ENCODE results near the gene PDE7B. TPM values are rescaled to one million over a fixed set of nuclear protein-coding genes. Genes with fewer than 3 reads are reported as not detected.

Gene PDE7B
- total and polyA plus RNA-seq, 5 experiments from 2014 or later, result 0.12 to 0.49 (median 0.39) TPM

DNA sequence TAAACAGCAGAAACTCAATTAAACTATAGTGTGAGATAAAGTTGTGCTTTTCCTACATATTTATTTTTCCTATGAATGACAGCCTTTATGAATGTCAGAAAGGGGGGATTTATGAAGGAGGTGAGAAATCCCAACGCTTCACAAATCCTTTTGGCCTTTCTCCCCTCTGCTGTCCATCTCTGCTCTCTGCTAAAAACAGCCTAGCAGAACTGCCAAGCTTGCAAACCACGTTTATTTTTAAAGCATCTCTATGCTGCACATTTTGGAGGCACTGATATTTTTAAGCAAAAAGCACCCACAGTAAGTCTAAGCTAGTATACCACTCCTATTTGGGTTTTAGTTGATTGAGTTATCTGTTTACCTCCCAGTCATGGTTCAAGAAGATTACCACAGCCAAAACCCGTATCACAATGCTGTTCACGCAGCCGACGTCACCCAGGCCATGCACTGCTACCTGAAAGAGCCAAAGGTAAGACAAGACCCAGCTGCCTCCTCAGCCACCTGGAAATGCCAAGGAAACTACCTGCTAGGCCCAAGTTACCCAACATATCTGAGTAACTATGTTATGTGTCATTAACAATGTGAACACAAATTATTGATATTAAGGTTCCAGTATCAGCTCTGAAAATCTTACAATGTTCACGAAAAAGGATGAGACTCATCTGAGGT, 302.3 kb downstream of the PDE7B start:
- ATAC-seq (no peak), DNase-seq (no peak)
- peaks cover 0 to 3% (median 0%) of the 10 kb centered on the region in 9 donors for H3K9me3 Mint-ChIP-seq
- H3K4me1 Mint-ChIP-seq, result no peaks in the 10 kb centered on the region
- no peaks in the 10 kb centered on the region for H3K36me3 Mint-ChIP-seq
- peak overlapping the region in 1 of 10 donors; percentile 31 for H3K4me3 Mint-ChIP-seq
- POLR2A ChIA-PET, result no interaction called here
- no peak overlapping the region for H3K27ac Mint-ChIP-seq
- no peaks in the 10 kb centered on the region for H3K27me3 Mint-ChIP-seq

DNA sequence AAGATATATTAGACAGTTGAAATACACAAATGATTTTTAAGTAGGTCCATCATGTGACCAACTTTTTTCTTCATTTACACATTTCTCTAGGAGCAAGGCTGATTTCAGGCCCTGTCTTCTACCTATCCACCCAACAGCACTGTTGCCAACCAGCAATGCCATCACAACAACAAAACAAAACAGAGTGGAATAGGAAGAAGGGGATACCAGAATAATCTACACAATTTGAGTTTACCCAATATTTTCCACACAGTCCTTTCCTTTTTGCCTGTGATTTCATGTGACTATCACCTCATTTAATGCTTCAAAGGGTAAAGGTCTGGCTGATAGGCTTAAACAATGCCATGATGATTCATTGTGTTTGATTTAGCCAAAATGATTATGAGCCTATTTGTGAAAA, 303.7 kb downstream of the PDE7B start:
- Mint-ChIP-seq H3K27me3 (no peaks in the 10 kb centered on the region), H3K4me3 (no peak overlapping the region), H3K4me1 (no peaks in the 10 kb centered on the region), H3K36me3 (no peaks in the 10 kb centered on the region), H3K27ac (no peak overlapping the region), H3K9me3 (peaks cover 0 to 3% (median 0%) of the 10 kb centered on the region in 9 donors)
- DNase-seq, result no peak
- ATAC-seq, result no peak
- POLR2A ChIA-PET, result interaction anchor here (0.6 kb wide), 1 partner anchor 183 kb away, joined by 3 read pairs; no protein-coding TSS in a partner anchor

DNA sequence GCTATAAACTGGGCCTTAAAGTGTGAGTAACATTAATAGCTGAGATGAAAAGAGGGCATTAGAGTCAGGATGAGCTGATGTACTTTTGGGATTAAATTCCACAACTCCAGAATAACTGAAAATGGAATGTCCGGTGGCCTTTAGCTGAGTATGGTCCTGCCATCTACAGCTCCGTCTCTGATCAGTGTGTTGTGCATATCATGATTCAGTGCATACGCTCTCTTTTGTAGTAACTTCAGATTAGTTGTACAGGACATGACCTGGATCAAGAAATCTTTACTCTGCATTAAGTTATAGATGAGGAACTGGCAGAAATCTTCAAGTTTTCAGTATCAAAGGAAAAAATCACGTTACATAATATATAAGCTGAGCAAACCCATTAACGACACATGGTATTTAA, 306.2 kb downstream of the PDE7B start:
- POLR2A ChIA-PET, result no interaction called here
- H3K27me3 Mint-ChIP-seq, result no peaks in the 10 kb centered on the region
- DNase-seq, result no peak
- H3K9me3 Mint-ChIP-seq, result peaks cover 0 to 4% (median 0%) of the 10 kb centered on the region in 9 donors
- H3K4me1 Mint-ChIP-seq, result no peaks in the 10 kb centered on the region
- no peak overlapping the region for H3K27ac Mint-ChIP-seq
- no peak overlapping the region for H3K4me3 Mint-ChIP-seq
- ATAC-seq, result no peak
- H3K36me3 Mint-ChIP-seq, result no peaks in the 10 kb centered on the region

DNA sequence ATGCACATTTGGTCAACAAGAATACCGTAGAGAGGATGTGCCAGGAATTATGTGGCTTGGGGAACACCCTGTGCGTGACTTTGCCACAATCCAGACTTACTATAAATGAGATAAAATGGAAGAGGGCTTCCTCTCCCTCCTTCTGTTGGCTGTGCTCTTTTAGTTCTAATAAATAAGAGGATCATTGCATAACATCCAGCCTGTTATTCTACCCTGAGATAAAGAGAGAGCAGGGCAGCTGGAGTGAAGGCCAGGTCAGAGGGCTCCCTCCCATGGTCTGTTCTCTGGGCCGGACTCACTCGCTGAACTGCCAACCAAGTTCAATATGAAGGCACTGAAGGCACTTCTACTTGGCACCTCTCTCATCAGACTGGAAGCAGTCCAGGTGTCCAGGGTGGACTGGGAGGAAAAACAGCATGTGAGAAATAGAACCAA, 306.9 kb downstream of the PDE7B start:
- ATAC-seq (no peak), DNase-seq (no peak)
- POLR2A ChIA-PET, result no interaction called here
- H3K4me3 Mint-ChIP-seq, result no peak overlapping the region
- H3K27me3 Mint-ChIP-seq, result no peaks in the 10 kb centered on the region
- H3K9me3 Mint-ChIP-seq, result peaks cover 0 to 4% (median 0%) of the 10 kb centered on the region in 9 donors
- H3K36me3 Mint-ChIP-seq, result no peaks in the 10 kb centered on the region
- H3K4me1 Mint-ChIP-seq, result no peaks in the 10 kb centered on the region
- H3K27ac Mint-ChIP-seq, result no peak overlapping the region

DNA sequence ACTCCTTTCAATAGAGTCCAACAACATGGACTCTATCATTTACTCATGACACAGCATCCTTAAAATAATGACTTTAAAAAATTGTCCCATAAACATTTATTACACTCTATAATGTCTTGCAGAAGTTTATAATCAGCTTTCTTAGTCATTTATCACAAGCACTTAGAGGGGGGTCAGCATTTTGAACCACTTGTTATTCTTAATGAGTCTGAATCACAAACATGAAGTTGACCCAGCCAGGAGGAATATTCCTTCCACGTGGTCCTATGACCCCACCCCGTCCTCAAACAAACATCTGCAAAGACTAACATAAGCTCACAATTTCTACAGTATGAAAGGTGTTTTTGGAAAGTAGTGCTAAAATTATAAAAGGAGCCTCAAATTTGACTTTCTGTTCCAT, 307.5 kb downstream of the PDE7B start:
- ATAC-seq (no peak), DNase-seq (no peak)
- Mint-ChIP-seq H3K4me3 (no peak overlapping the region), H3K27ac (no peak overlapping the region), H3K27me3 (no peaks in the 10 kb centered on the region), H3K4me1 (no peaks in the 10 kb centered on the region), H3K9me3 (peaks cover 0 to 8% (median 0%) of the 10 kb centered on the region in 9 donors), H3K36me3 (no peaks in the 10 kb centered on the region)
- POLR2A ChIA-PET, result no interaction called here

DNA sequence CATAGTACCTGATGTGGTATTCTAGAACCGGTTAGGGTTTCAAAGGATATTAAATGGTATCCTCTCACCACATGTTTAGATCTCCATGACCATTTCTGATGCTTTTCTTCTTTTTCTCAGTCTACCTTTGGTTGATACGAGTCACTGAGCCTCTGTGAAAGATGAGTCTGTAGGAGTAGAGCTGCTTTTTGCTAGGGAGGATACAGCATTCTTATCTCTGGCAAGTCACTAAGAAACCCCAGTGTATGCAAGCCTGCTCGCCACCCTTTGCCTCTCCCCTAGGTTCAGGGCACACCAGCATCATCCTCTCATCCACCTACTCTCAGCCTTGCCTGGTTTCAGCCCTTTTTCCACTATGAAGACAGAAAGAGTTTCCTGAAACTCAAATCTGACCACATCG, 308.7 kb downstream of the PDE7B start:
- Mint-ChIP-seq H3K4me3 (no peak overlapping the region), H3K9me3 (peaks cover 0 to 8% (median 0%) of the 10 kb centered on the region in 9 donors), H3K36me3 (no peaks in the 10 kb centered on the region), H3K27ac (no peak overlapping the region), H3K4me1 (no peaks in the 10 kb centered on the region), H3K27me3 (no peaks in the 10 kb centered on the region)
- POLR2A ChIA-PET, result no interaction called here
- ATAC-seq, result no peak
- no peak for DNase-seq

DNA sequence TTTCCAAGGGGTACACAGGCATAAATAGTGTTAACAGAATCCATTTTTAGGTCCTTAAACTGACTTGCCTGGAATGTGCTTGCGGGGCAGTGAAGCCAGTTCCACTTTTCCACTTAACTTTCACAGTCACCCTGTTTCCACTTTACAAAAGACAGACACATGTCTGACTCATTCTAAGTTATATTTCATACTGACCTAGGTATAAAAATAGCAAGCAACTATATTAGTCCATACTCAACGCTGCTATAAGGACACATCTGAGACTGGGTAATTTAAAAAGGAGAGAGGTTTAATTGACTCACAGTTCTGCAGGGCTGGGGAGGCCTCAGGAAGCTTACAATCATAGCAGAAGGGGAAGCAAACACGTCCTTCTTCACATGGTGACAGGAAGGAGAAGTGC, 310.4 kb downstream of the PDE7B start:
- peaks cover 0 to 2% (median 0%) of the 10 kb centered on the region in 5 donors for H3K27me3 Mint-ChIP-seq
- H3K4me1 Mint-ChIP-seq, result no peaks in the 10 kb centered on the region
- peaks cover 0 to 7% (median 3%) of the 10 kb centered on the region in 3 donors for H3K36me3 Mint-ChIP-seq
- H3K27ac Mint-ChIP-seq, result no peak overlapping the region
- H3K9me3 Mint-ChIP-seq, result peaks cover 0 to 14% (median 3%) of the 10 kb centered on the region in 9 donors
- H3K4me3 Mint-ChIP-seq, result no peak overlapping the region
- ATAC-seq (no peak), DNase-seq (no peak)
- POLR2A ChIA-PET, result no interaction called here

DNA sequence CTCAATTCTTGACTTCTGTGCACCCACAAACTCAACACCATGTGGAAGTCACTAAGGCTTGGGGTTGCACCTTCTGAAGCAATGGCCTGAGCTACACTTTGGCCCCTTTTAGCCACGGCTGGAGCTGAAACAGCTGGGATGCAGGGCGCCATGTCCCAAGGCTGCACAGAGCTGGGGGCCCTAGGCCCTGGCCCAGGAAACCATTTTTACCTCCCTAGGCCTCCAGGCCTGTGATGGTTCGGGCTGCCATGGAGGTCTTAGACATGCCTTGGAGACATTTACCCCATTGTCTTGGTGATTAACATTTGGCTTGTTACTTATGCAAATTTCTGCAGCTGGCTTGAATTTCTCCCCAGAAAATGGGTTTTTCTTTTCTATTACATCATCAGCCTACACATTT, 311.8 kb downstream of the PDE7B start:
- Mint-ChIP-seq H3K27me3 (peaks cover 0 to 5% (median 0%) of the 10 kb centered on the region in 5 donors), H3K9me3 (peaks cover 0 to 20% (median 3%) of the 10 kb centered on the region in 9 donors), H3K4me1 (no peaks in the 10 kb centered on the region), H3K36me3 (peaks cover 0 to 13% (median 5%) of the 10 kb centered on the region in 3 donors), H3K4me3 (no peak overlapping the region), H3K27ac (no peak overlapping the region)
- POLR2A ChIA-PET, result no interaction called here
- ATAC-seq (no peak), DNase-seq (no peak)

DNA sequence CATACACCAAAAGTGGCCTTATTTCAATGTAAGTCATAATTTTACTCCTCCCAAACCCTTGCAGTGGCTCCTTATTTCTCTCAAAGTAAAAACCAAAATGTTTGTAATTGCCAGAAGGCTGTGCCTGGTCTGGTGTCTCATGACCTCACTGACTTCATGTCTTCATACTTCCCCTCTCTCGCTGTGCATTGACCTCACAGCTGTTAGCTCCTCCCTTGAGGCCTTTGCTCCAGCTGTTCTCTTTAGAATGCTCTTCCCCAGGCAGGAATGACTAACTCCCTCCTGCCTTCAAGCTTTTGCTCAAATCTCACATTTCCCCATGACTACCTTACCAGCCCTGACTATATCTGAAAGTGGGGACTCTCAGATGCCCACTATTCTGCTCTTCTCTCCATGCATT, 315.3 kb downstream of the PDE7B start:
- Mint-ChIP-seq H3K4me3 (no peak overlapping the region), H3K36me3 (peaks cover 0 to 13% (median 5%) of the 10 kb centered on the region in 3 donors), H3K9me3 (peaks cover 0 to 20% (median 3%) of the 10 kb centered on the region in 9 donors), H3K27me3 (peaks cover 0 to 5% (median 0%) of the 10 kb centered on the region in 5 donors), H3K27ac (no peak overlapping the region), H3K4me1 (no peaks in the 10 kb centered on the region)
- no peak for ATAC-seq
- no peak for DNase-seq
- POLR2A ChIA-PET, result no interaction called here

DNA sequence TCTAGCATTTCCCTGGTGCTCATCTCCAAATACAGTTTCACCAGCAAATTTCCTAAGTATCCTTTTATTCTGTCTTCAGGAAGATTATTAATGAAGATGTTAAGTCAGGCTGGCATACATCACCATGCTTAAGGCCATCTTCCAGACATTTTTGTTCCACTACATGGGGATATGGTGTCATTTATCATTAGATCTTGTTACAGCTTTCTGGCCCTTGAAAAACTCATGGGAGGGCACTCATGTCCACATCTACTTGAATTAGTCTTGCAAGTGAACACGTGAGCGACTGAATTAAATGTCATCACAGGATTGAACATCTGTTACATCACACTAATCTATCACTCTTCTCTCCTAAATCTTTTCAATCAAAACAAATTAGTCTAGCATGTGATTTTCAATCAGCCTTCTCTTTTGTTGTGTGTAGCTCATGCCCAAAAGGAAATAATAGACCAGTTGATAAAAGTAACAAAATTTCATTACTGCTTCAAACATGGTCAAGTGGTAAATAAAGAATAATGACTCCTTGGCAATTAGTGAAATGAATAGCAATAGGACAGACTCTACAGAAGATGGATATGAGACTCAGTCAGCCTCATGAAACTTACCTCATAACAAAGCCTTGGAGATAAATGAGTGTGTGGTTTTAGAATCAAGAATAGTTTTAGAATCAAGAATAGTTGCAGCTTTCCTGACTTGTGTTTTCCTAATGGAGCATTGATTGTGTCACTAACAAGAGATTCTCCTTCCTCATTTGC, 318.1 kb downstream of the PDE7B start:
- ATAC-seq (no peak), DNase-seq (no peak)
- no peak overlapping the region for H3K4me3 Mint-ChIP-seq
- H3K36me3 Mint-ChIP-seq, result peaks cover 0 to 19% (median 5%) of the 10 kb centered on the region in 3 donors
- H3K27me3 Mint-ChIP-seq, result peaks cover 0 to 10% (median 0%) of the 10 kb centered on the region in 5 donors
- no peaks in the 10 kb centered on the region for H3K4me1 Mint-ChIP-seq
- H3K27ac Mint-ChIP-seq, result no peak overlapping the region
- POLR2A ChIA-PET, result no interaction called here
- peaks cover 0 to 13% (median 3%) of the 10 kb centered on the region in 9 donors for H3K9me3 Mint-ChIP-seq

DNA sequence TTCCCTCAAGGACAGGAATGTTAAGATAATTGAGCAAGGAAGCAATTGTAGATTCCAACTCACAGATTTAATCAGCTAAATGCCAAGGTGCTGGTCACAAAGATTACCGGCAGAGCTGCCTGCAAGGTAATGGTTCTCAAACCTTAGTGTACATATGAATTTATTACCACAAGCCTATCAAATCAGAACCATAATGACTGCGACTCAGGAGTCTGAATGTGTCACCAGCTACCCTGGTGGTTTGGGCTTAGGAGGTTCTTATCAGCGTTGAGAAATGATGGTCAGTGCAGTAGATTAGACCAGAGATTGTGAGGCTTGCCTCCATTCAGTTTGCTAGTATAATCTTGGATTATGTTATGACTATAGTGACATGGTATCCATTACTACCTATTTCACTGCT, 319.7 kb downstream of the PDE7B start:
- no peaks in the 10 kb centered on the region for H3K4me1 Mint-ChIP-seq

DNA sequence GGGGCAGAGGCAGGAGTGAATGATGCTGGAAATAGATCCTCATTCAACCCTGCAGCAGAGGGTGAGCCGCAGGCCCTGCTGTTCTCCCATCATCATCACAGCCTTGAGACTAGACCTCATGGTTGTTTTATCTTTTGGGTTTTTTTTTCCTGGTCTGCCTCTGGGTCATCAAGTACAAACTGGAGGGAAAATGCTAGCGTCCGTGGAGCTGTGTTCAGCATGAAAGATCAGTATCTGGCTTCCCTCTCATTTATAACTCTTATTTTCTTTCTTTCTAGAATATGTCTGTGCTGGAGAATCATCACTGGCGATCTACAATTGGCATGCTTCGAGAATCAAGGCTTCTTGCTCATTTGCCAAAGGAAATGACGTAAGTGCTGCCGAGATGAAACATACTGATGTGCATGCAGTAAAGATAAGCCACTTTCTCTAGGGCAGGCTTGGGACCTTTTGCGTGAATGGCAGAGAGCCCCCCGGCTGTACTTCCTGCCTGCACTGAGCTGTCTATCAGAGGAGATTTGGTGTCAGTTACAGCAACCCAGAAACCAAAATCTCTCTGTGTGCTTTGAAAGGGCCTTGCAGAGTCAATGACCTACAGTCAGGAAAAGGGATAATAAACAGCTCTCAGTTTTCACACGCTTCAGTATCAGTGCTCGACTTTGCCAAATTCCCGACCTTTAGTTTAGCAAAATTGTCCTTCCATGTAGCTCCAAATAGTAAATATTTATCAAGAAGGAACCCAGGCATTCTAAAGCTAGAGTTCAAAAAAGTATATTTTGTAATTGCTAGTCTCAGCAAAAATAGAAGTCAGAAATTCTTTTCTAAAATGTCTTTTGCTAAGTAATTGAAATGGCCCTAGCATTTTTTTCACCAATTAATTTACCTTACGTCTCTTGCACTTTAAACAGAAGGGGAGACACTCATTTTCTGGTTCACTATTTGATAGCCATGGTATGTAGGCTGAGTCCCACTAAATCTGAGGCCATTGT, 322.3 kb downstream of the PDE7B start:
- Mint-ChIP-seq H3K4me3 (no peak overlapping the region), H3K4me1 (no peaks in the 10 kb centered on the region), H3K27ac (peak overlapping the region in 2 of 10 donors; percentile 3 to 28), H3K27me3 (peaks cover 0 to 5% (median 0%) of the 10 kb centered on the region in 5 donors), H3K9me3 (peaks cover 0 to 5% (median 0%) of the 10 kb centered on the region in 9 donors), H3K36me3 (peaks cover 0 to 6% (median 3%) of the 10 kb centered on the region in 3 donors)
- POLR2A ChIA-PET, result no interaction called here
- ATAC-seq (peak in 1 of 2 donors; percentile 42), DNase-seq (peak in 1 of 10 donors; percentile 2)

More for the DNA sequence above, 319.7 kb downstream of the PDE7B start:
- DNase-seq (no peak), ATAC-seq (no peak)
- Mint-ChIP-seq H3K36me3 (peaks cover 3 to 18% (median 5%) of the 10 kb centered on the region in 3 donors), H3K27ac (no peak overlapping the region), H3K9me3 (peaks cover 0 to 13% (median 3%) of the 10 kb centered on the region in 9 donors), H3K4me3 (no peak overlapping the region), H3K27me3 (peaks cover 0 to 10% (median 0%) of the 10 kb centered on the region in 5 donors)
- POLR2A ChIA-PET, result no interaction called here

Measured in naive thymus-derived CD8-positive, alpha-beta T cell (primary cell).